Muscle of arm (tissue), 12 donors: ENCODE measurements around the gene ARL4A. TPM values are rescaled to one million over a fixed set of nuclear protein-coding genes. Genes with fewer than 3 reads are reported as not detected.

ENCODE experiments used
- DNase-seq: peaks from one replicate; pipeline ENCODE4 v3.0.0-alpha.2; 2013
- polyA plus RNA-seq, 12 donors: library from polyadenylated mRNA; unstranded; fragments of 120-200 nt; gene quantifications; one replicate each; pipeline ENCODE4 v1.2.1, GENCODE V29; 2013; ENCODE audit not compliant: insufficient read length in 12 of 12

ARL4A gene
- polyA plus RNA-seq, 12 donors: 17.1 to 48.1 (median 25.9) TPM; not detected in 1

GRCh38 chr7:12722636-12723605 lies 35.5 kb downstream of the ARL4A start:
- no peak for DNase-seq

- no peak for DNase-seq
Observed at GRCh38 chr7:12725575-12726316, 38.3 kb downstream of the ARL4A start.

- DNase-seq: no peak
Observed at GRCh38 chr7:12726908-12727307, 39.5 kb downstream of the ARL4A start.

GRCh38 chr7:12727455-12728191 lies 40.2 kb downstream of the ARL4A start:
- no peak for DNase-seq

GRCh38 chr7:12728192-12728538 lies 40.7 kb downstream of the ARL4A start:
- DNase-seq: no peak

GRCh38 chr7:12729112-12729511 lies 41.7 kb downstream of the ARL4A start:
- no peak for DNase-seq

- DNase-seq: no peak
Observed at GRCh38 chr7:12730523-12730922, 43.1 kb downstream of the ARL4A start.

GRCh38 chr7:12731214-12731656 lies 43.8 kb downstream of the ARL4A start:
- DNase-seq: no peak

- DNase-seq: no peak
Observed at GRCh38 chr7:12731775-12732174, 44.3 kb downstream of the ARL4A start.

GRCh38 chr7:12732428-12732827 lies 45.0 kb downstream of the ARL4A start:
- no peak for DNase-seq

GRCh38 chr7:12735923-12736322 lies 48.5 kb downstream of the ARL4A start:
- no peak for DNase-seq

- DNase-seq: no peak
Observed at GRCh38 chr7:12737373-12737772, 49.9 kb downstream of the ARL4A start.

GRCh38 chr7:12737836-12738235 lies 50.4 kb downstream of the ARL4A start:
- no peak for DNase-seq

- DNase-seq: no peak
Observed at GRCh38 chr7:12738665-12739064, 51.2 kb downstream of the ARL4A start.

Other genes starting within 250 kb of the ARL4A start
- under 1 TPM in 10 of 12 donors, not detected in 2; 0.29 to 0.95 (median 0.68) TPM for gene SCIN, start 116.9 kb upstream of the ARL4A start, polyA plus RNA-seq